Vagina (tissue), 2 donors: Measurements from ENCODE around the gene RANBP3L. TPM values are rescaled to one million over a fixed set of nuclear protein-coding genes. Genes with fewer than 3 reads are reported as not detected.
A peak's percentile ranks its signal among the peaks of the same experiment; 100 is the strongest.

ENCODE experiments used
- DNase-seq, 2 donors: peaks; one replicate each; pipeline ENCODE4 v3.0.0-alpha.2; 2017; ENCODE audit errors: extremely low spot score in 2 of 2
- H3K27ac ChIP-seq: fragments of 200-600 bp; sonication (generic); one replicate; pipeline ENCODE4 v1.5.1; 2019
- H3K27me3 ChIP-seq: fragments of 200-600 bp; sonication (generic); one replicate; pipeline ENCODE4 v1.5.1; 2019
- H3K36me3 ChIP-seq, 2 donors: fragments of 200-600 bp; sonication (generic); one replicate each; pipeline ENCODE4 v1.5.1; 2017 to 2019
- H3K4me1 ChIP-seq: fragments of 200-600 bp; sonication (generic); one replicate; pipeline ENCODE4 v1.5.1; 2019
- H3K4me3 ChIP-seq, 2 donors: fragments of 200-600 bp; sonication (generic); 1 replicate in 1 of 2; 2 replicates in 1 of 2; pipeline ENCODE4 v1.5.1; 2016 to 2019
- H3K9me3 ChIP-seq: fragments of 200-600 bp; sonication (generic); one replicate; pipeline ENCODE4 v1.5.1; 2019
- CTCF ChIP-seq, 3 experiments: fragments of 450-650 bp in 2 of 3; fragments of 200-600 bp in 1 of 3; sonication (generic) in 1 of 3; IDR thresholded peaks; one replicate each; pipeline ENCODE4 v1.5.1; 2017 to 2019; ENCODE audit warnings: antibody characterized with exemption in 3 of 3, mild to moderate bottlenecking in 2 of 3, moderate library complexity in 2 of 3
- POLR2A ChIP-seq, 2 donors: fragments of 450-650 bp; IDR thresholded peaks; one replicate each; pipeline ENCODE4 v1.6.1; 2017; ENCODE audit warnings: antibody characterized with exemption in 2 of 2, mild to moderate bottlenecking in 2 of 2, moderate library complexity in 2 of 2
- POLR2AphosphoS5 ChIP-seq, 2 donors: sonication (generic); formaldehyde crosslinking; IDR thresholded peaks; one replicate each; pipeline ENCODE4 v1.9.0; 2017; ENCODE audit warnings: antibody characterized with exemption in 2 of 2, mild to moderate bottlenecking in 2 of 2, low read depth in 1 of 2; ENCODE audit not compliant: insufficient read depth in 1 of 2
- intact Hi-C: fragments of 100-400 bp; cut with DNase I; formaldehyde crosslinking; loops from one replicate; pipeline ENCODE4 v1.15.1; 2023
- total RNA-seq: library from RNA; depleted of rRNA; stranded (reverse); fragments of >200 nt; gene quantifications from one replicate; pipeline ENCODE4 v1.2.3, GENCODE V29; 2016

RANBP3L gene
- total RNA-seq, 1 donor from 2014 or later: 3.2 TPM

- Histone ChIP-seq H3K4me1 (no peaks in the 10 kb centered on the region), H3K27me3 (no peaks in the 10 kb centered on the region), H3K27ac (no peak overlapping the region), H3K9me3 (no peaks in the 10 kb centered on the region), H3K36me3 (no peaks in the 10 kb centered on the region), H3K4me3 (no peak overlapping the region)
- no peak for TF ChIP-seq POLR2A (IDR thresholded peaks at IDR 0.05)
- no peak for TF ChIP-seq POLR2AphosphoS5 (IDR thresholded peaks at IDR 0.05; ENCODE audit: insufficient read depth in 1 of 2, low read depth in 1 of 2)
- no peak for TF ChIP-seq CTCF (IDR thresholded peaks at IDR 0.05)
- DNase-seq: no peak
- intact Hi-C loops: no loop called here
These were observed 10.3 kb upstream of the RANBP3L start for GRCh38 chr5:36311956-36312355.

GRCh38 chr5:36310138-36310537, 8.4 kb upstream of the RANBP3L start:
- TF ChIP-seq CTCF (IDR thresholded peaks at IDR 0.05) (no peak), POLR2AphosphoS5 (IDR thresholded peaks at IDR 0.05; ENCODE audit: insufficient read depth in 1 of 2, low read depth in 1 of 2) (no peak), POLR2A (IDR thresholded peaks at IDR 0.05) (no peak)
- DNase-seq: no peak
- Histone ChIP-seq H3K27me3 (no peaks in the 10 kb centered on the region), H3K4me3 (no peak overlapping the region), H3K27ac (no peak overlapping the region), H3K4me1 (no peaks in the 10 kb centered on the region), H3K36me3 (no peaks in the 10 kb centered on the region), H3K9me3 (no peaks in the 10 kb centered on the region)
- intact Hi-C loops: no loop called here

- H3K27ac ChIP-seq: no peak overlapping the region
- intact Hi-C loops: no loop called here
- H3K9me3 ChIP-seq: no peaks in the 10 kb centered on the region
- H3K4me1 ChIP-seq: peaks cover 23% of the 10 kb centered on the region
- no peaks in the 10 kb centered on the region for H3K27me3 ChIP-seq
- peak in 2 of 3 experiments; percentile 46 to 60 for TF ChIP-seq CTCF (IDR thresholded peaks at IDR 0.05)
- no peak for TF ChIP-seq POLR2A (IDR thresholded peaks at IDR 0.05)
- no peak for TF ChIP-seq POLR2AphosphoS5 (IDR thresholded peaks at IDR 0.05; ENCODE audit: insufficient read depth in 1 of 2, low read depth in 1 of 2)
- no peak for DNase-seq
- no peak overlapping the region for H3K4me3 ChIP-seq
- no peaks in the 10 kb centered on the region for H3K36me3 ChIP-seq
These were observed 4.0 kb upstream of the RANBP3L start for GRCh38 chr5:36305571-36306326.

GRCh38 chr5:36304095-36304805, 2.5 kb upstream of the RANBP3L start:
- H3K4me1 ChIP-seq: peaks cover 23% of the 10 kb centered on the region
- no peak for DNase-seq
- H3K4me3 ChIP-seq: no peak overlapping the region
- intact Hi-C loops: loop anchor here (5.0 kb wide), 1 partner anchor 62 kb away; the partner anchor contains the start of gene NADK2
- H3K27me3 ChIP-seq: no peaks in the 10 kb centered on the region
- H3K9me3 ChIP-seq: no peaks in the 10 kb centered on the region
- H3K27ac ChIP-seq: no peak overlapping the region
- no peaks in the 10 kb centered on the region for H3K36me3 ChIP-seq
- TF ChIP-seq CTCF (IDR thresholded peaks at IDR 0.05) (no peak), POLR2A (IDR thresholded peaks at IDR 0.05) (no peak), POLR2AphosphoS5 (IDR thresholded peaks at IDR 0.05; ENCODE audit: insufficient read depth in 1 of 2, low read depth in 1 of 2) (no peak)
